GM12864 (cell line): ENCODE measurements around the gene CXCL8.
"Not testable (repeated sequence)": the region's sequence is repeated elsewhere in the genome, so short reads cannot be mapped to it uniquely, and the experiment has no call there.

ENCODE experiments used
- DNase-seq: peaks from one replicate; pipeline ENCODE4 v3.0.0-alpha.2; 2011; ENCODE audit warnings: low read depth
- H3K4me3 ChIP-seq: 2 replicates; pipeline ENCODE4 v1.5.1; 2011; ENCODE audit warnings: mild to moderate bottlenecking, low read depth, low read length, control low read depth
- CTCF ChIP-seq: IDR thresholded peaks from 2 replicates; pipeline ENCODE4 v1.5.1; 2011; ENCODE audit warnings: low read depth, mild to moderate bottlenecking, moderate library complexity, low read length, control low read depth, inconsistent platforms; ENCODE audit errors: missing control alignments

CXCL8 gene

DNA sequence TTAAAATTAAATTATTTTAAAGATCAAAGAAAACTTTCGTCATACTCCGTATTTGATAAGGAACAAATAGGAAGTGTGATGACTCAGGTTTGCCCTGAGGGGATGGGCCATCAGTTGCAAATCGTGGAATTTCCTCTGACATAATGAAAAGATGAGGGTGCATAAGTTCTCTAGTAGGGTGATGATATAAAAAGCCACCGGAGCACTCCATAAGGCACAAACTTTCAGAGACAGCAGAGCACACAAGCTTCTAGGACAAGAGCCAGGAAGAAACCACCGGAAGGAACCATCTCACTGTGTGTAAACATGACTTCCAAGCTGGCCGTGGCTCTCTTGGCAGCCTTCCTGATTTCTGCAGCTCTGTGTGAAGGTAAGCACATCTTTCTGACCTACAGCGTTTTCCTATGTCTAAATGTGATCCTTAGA is at the start of gene CXCL8:
Gene CXCL8, plus strand, starts transcription at position 217 of the 426 bp plus-strand sequence. Its CDS starts 90 bp downstream, at position 307.
- H3K4me3 ChIP-seq = no peak within 1 kb of the TSS
- DNase-seq = no peak
- TF ChIP-seq CTCF = no peak

GRCh38 chr4:73691201-73691600 is 49.2 kb upstream of the CXCL8 start:
- not testable (repeated sequence) for DNase-seq

GRCh38 chr4:73691759-73692158 is 48.6 kb upstream of the CXCL8 start:
- DNase-seq = no peak
- H3K4me3 ChIP-seq = no peak overlapping the region
- TF ChIP-seq CTCF = no peak

More at GRCh38 chr4:73691201-73691600, 49.2 kb upstream of the CXCL8 start:
- H3K4me3 ChIP-seq = not testable (repeated sequence)

DNA sequence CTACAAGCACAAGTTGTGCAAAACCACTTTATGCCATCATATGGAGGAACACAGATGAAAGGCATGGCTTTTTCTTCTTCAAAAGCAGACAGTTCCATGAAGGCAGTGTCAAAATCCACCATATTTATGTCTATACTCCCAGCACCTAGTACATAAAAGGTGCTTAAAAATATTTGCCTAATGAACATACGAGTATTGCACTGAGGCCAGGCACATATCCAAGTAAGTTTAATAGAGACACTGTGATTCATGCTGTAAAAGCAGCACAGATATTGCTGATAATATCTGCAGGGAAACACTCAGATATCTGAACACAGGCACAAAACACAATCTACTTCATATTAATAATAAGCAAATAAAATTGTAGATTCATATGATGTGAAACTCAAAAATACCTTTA is 48.1 kb upstream of the CXCL8 start:
- no peak for TF ChIP-seq CTCF
- DNase-seq = no peak
- H3K4me3 ChIP-seq = no peak overlapping the region

DNA sequence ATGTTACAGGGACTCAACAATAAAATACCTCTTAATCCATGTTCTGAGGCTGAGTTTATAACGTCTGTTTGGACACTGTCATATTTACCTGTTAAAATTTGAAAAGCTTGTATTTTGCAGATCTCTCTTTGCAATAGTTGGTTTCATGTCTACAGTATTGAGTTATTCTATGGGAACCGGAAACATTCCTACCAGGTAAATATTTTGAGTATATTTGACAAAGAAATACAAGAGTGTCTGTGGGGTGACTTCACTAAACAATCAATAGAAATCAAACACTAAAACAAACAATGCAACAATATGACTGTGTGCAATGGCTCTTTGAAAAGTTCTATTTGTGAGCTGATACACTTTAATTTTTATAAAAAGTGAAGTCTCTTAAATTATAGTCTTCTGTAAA is 47.7 kb upstream of the CXCL8 start:
- no peak overlapping the region for H3K4me3 ChIP-seq
- TF ChIP-seq CTCF = no peak
- DNase-seq = no peak

DNA sequence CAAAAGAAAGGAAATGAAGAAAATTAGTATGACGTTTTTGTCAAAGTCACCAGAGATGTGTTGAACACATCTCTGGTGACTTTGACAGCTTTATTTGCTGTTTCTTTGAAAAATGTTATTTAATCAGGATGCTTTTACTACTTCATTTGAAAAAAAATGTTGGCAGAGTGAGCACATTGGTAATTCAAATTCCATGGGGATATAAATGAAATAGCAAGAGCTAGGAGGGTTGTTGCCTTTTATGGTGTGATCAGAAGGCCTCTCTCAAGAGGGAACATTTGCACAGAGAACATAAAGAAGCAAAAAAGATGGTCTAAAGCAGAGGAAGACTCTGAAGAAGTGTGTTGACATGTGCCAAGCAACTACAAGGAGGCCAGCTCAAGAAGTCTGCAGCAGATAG is 46.6 kb upstream of the CXCL8 start:
- no peak overlapping the region for H3K4me3 ChIP-seq
- no peak for DNase-seq
- TF ChIP-seq CTCF = no peak

GRCh38 chr4:73698217-73698616 is 42.2 kb upstream of the CXCL8 start:
- no peak for DNase-seq
- no peak for TF ChIP-seq CTCF
- no peak overlapping the region for H3K4me3 ChIP-seq

GRCh38 chr4:73701116-73701515 is 39.3 kb upstream of the CXCL8 start:
- TF ChIP-seq CTCF = no peak
- DNase-seq = no peak
- H3K4me3 ChIP-seq = no peak overlapping the region
